ENCODE data around the gene PFDN6.
"Not testable (repeated sequence)": the region's sequence is repeated elsewhere in the genome, so short reads cannot be mapped to it uniquely, and the experiment has no call there.

The PFDN6 gene

GRCh38 chr6:33254591-33254990 lies 34.8 kb upstream of the PFDN6 start:
- DNase-seq (ENCODE audit: insufficient read length): no peak
- FAIRE-seq: no peak
- TF ChIP-seq POLR2AphosphoS5 (IDR thresholded peaks at IDR 0.05; ENCODE audit: low read depth, low read length): no peak
- TF ChIP-seq TAF1 (IDR thresholded peaks at IDR 0.05; ENCODE audit: borderline replicate concordance, low read depth, low read length): no peak

- no peak for TF ChIP-seq POLR2AphosphoS5 (IDR thresholded peaks at IDR 0.05; ENCODE audit: low read depth, low read length)
- no peak for TF ChIP-seq POLR2A (IDR thresholded peaks at IDR 0.05; ENCODE audit: low read depth, low read length)
- no peak for TF ChIP-seq TAF1 (IDR thresholded peaks at IDR 0.05; ENCODE audit: borderline replicate concordance, low read depth, low read length)
- DNase-seq (ENCODE audit: insufficient read length) (no peak), FAIRE-seq (no peak)
These were observed 30.4 kb upstream of the PFDN6 start for GRCh38 chr6:33259032-33259431.

GRCh38 chr6:33262490-33262889 lies 26.9 kb upstream of the PFDN6 start:
- not testable (repeated sequence) for FAIRE-seq; DNase-seq (ENCODE audit: insufficient read length)

GRCh38 chr6:33264015-33264414 lies 25.4 kb upstream of the PFDN6 start:
- TF ChIP-seq POLR2A (IDR thresholded peaks at IDR 0.05; ENCODE audit: low read depth, low read length): no peak
- no peak for TF ChIP-seq TAF1 (IDR thresholded peaks at IDR 0.05; ENCODE audit: borderline replicate concordance, low read depth, low read length)
- no peak for TF ChIP-seq POLR2AphosphoS5 (IDR thresholded peaks at IDR 0.05; ENCODE audit: low read depth, low read length)
- FAIRE-seq: no peak
- no peak for DNase-seq (ENCODE audit: insufficient read length)

GRCh38 chr6:33271117-33271467 lies 18.3 kb upstream of the PFDN6 start:
- no peak for TF ChIP-seq POLR2A (IDR thresholded peaks at IDR 0.05; ENCODE audit: low read depth, low read length)
- no peak for TF ChIP-seq TAF1 (IDR thresholded peaks at IDR 0.05; ENCODE audit: borderline replicate concordance, low read depth, low read length)
- no peak for TF ChIP-seq POLR2AphosphoS5 (IDR thresholded peaks at IDR 0.05; ENCODE audit: low read depth, low read length)
- no peak for DNase-seq (ENCODE audit: insufficient read length)
- FAIRE-seq: peak; percentile 67

GRCh38 chr6:33271468-33272274 lies 17.7 kb upstream of the PFDN6 start, which contains the start of the genes RPS18 and VPS52:
RPS18 (plus strand) TSS chr6:33272075; CDS start chr6:33272120, 45 bp downstream.
VPS52 (minus strand) TSS chr6:33271876; CDS start chr6:33271675, 201 bp downstream.
- FAIRE-seq (peak; percentile 95), DNase-seq (ENCODE audit: insufficient read length) (peak; percentile 70)
- TF ChIP-seq TAF1 (IDR thresholded peaks at IDR 0.05; ENCODE audit: borderline replicate concordance, low read depth, low read length) (peak; percentile 99), POLR2A (IDR thresholded peaks at IDR 0.05; ENCODE audit: low read depth, low read length) (peak; percentile 100), POLR2AphosphoS5 (IDR thresholded peaks at IDR 0.05; ENCODE audit: low read depth, low read length) (peak; percentile 100)

- DNase-seq (ENCODE audit: insufficient read length) (no peak), FAIRE-seq (no peak)
- TF ChIP-seq POLR2AphosphoS5 (IDR thresholded peaks at IDR 0.05; ENCODE audit: low read depth, low read length) (no peak; the same call in 1 of the 2 replicates), POLR2A (IDR thresholded peaks at IDR 0.05; ENCODE audit: low read depth, low read length) (no peak), TAF1 (IDR thresholded peaks at IDR 0.05; ENCODE audit: borderline replicate concordance, low read depth, low read length) (no peak)
These were observed 16.9 kb upstream of the PFDN6 start for GRCh38 chr6:33272275-33273128.

GRCh38 chr6:33273129-33273923 lies 16.1 kb upstream of the PFDN6 start:
- TF ChIP-seq TAF1 (IDR thresholded peaks at IDR 0.05; ENCODE audit: borderline replicate concordance, low read depth, low read length) (no peak), POLR2A (IDR thresholded peaks at IDR 0.05; ENCODE audit: low read depth, low read length) (peak; percentile 55)
- no peak for FAIRE-seq
- no peak for DNase-seq (ENCODE audit: insufficient read length)

GRCh38 chr6:33273924-33274902 lies 15.2 kb upstream of the PFDN6 start:
- TF ChIP-seq POLR2A (IDR thresholded peaks at IDR 0.05; ENCODE audit: low read depth, low read length): peak; percentile 69
- TF ChIP-seq POLR2AphosphoS5 (IDR thresholded peaks at IDR 0.05; ENCODE audit: low read depth, low read length): peak; percentile 18
- no peak for TF ChIP-seq TAF1 (IDR thresholded peaks at IDR 0.05; ENCODE audit: borderline replicate concordance, low read depth, low read length)
- DNase-seq (ENCODE audit: insufficient read length) (no peak), FAIRE-seq (no peak)

- FAIRE-seq; DNase-seq (ENCODE audit: insufficient read length): not testable (repeated sequence)
- peak; percentile 34; the same call in 1 of the 2 replicates for TF ChIP-seq POLR2A (IDR thresholded peaks at IDR 0.05; ENCODE audit: low read depth, low read length)
These were observed 13.4 kb upstream of the PFDN6 start for GRCh38 chr6:33275795-33276580.

All from GM12892 (cell line).